ENCODE results near the gene PRKCA. TPM values are rescaled to one million over a fixed set of nuclear protein-coding genes. Genes with fewer than 3 reads are reported as not detected.

Gene PRKCA
- total RNA-seq, 1 donor from 2014 or later: 15.5 TPM

- intact Hi-C loops (cut with DNase I): no loop called here
- no peak for DNase-seq (ENCODE audit: extremely low spot score in 2 of 2)
- Histone ChIP-seq H3K4me1 (peaks cover 29% of the 10 kb centered on the region), H3K27ac (no peak overlapping the region), H3K36me3 (no peaks in the 10 kb centered on the region), H3K9me3 (no peaks in the 10 kb centered on the region), H3K4me3 (no peak overlapping the region), H3K27me3 (no peaks in the 10 kb centered on the region)
- no peak for TF ChIP-seq POLR2A (IDR thresholded peaks at IDR 0.05)
- no peak for TF ChIP-seq POLR2AphosphoS5 (IDR thresholded peaks at IDR 0.05; ENCODE audit: insufficient read depth in 1 of 2, low read depth in 1 of 2)
- no peak for TF ChIP-seq CTCF (IDR thresholded peaks at IDR 0.05)
Observed at GRCh38 chr17:66407864-66408263, 105.5 kb downstream of the PRKCA start.

- Histone ChIP-seq H3K27me3 (no peaks in the 10 kb centered on the region), H3K4me1 (peaks cover 3% of the 10 kb centered on the region), H3K4me3 (no peak overlapping the region), H3K27ac (no peak overlapping the region), H3K36me3 (no peaks in the 10 kb centered on the region), H3K9me3 (no peaks in the 10 kb centered on the region)
- no peak for DNase-seq (ENCODE audit: extremely low spot score in 2 of 2)
- TF ChIP-seq CTCF (IDR thresholded peaks at IDR 0.05): no peak
- no peak for TF ChIP-seq POLR2AphosphoS5 (IDR thresholded peaks at IDR 0.05; ENCODE audit: insufficient read depth in 1 of 2, low read depth in 1 of 2)
- TF ChIP-seq POLR2A (IDR thresholded peaks at IDR 0.05): no peak
- intact Hi-C loops (cut with DNase I): no loop called here
Observed at GRCh38 chr17:66411520-66411919, 109.1 kb downstream of the PRKCA start.

GRCh38 chr17:66412857-66413558 lies 110.6 kb downstream of the PRKCA start:
- no peak for DNase-seq (ENCODE audit: extremely low spot score in 2 of 2)
- Histone ChIP-seq H3K9me3 (no peaks in the 10 kb centered on the region), H3K4me3 (no peak overlapping the region), H3K27ac (no peak overlapping the region), H3K36me3 (no peaks in the 10 kb centered on the region), H3K4me1 (no peaks in the 10 kb centered on the region), H3K27me3 (no peaks in the 10 kb centered on the region)
- intact Hi-C loops (cut with DNase I): no loop called here
- TF ChIP-seq CTCF (IDR thresholded peaks at IDR 0.05) (no peak), POLR2AphosphoS5 (IDR thresholded peaks at IDR 0.05; ENCODE audit: insufficient read depth in 1 of 2, low read depth in 1 of 2) (no peak), POLR2A (IDR thresholded peaks at IDR 0.05) (no peak)

- H3K27me3 ChIP-seq: no peaks in the 10 kb centered on the region
- H3K9me3 ChIP-seq: no peaks in the 10 kb centered on the region
- no peaks in the 10 kb centered on the region for H3K4me1 ChIP-seq
- intact Hi-C loops (cut with DNase I): no loop called here
- no peak overlapping the region for H3K4me3 ChIP-seq
- no peak for TF ChIP-seq CTCF (IDR thresholded peaks at IDR 0.05)
- no peak for TF ChIP-seq POLR2A (IDR thresholded peaks at IDR 0.05)
- no peak for TF ChIP-seq POLR2AphosphoS5 (IDR thresholded peaks at IDR 0.05; ENCODE audit: insufficient read depth in 1 of 2, low read depth in 1 of 2)
- no peak overlapping the region for H3K27ac ChIP-seq
- no peak for DNase-seq (ENCODE audit: extremely low spot score in 2 of 2)
- H3K36me3 ChIP-seq: no peaks in the 10 kb centered on the region
Observed at GRCh38 chr17:66413559-66414520, 111.4 kb downstream of the PRKCA start.

All from vagina (tissue), 2 donors.